ENCODE data around the gene MTAP.

Gene MTAP

GRCh38 chr9:21804791-21805190 lies 2.4 kb downstream of the MTAP start:
- no peak for DNase-seq (ENCODE audit: low spot score)

- no peak for DNase-seq (ENCODE audit: low spot score)
These were observed 4.2 kb downstream of the MTAP start for GRCh38 chr9:21806644-21807043.

DNA sequence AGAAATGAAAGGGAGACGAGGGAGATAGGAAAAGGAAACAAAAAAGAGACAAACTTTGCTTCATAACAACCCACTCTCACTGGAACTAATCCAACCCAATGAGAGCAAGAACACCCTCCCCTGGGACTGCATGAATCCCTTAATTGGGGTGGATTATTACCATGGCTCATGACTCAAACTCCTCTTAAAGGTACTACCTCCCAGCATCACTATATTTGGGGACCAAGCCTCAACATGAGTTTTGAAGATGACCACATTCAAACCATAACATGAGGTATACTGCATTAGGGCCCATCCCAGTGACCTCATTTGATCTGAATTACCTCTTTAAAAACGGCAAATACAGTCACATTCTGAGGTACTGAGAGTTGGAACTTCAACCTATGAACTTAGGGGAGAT lies 8.0 kb downstream of the MTAP start:
- DNase-seq (ENCODE audit: low spot score), result no peak

DNA sequence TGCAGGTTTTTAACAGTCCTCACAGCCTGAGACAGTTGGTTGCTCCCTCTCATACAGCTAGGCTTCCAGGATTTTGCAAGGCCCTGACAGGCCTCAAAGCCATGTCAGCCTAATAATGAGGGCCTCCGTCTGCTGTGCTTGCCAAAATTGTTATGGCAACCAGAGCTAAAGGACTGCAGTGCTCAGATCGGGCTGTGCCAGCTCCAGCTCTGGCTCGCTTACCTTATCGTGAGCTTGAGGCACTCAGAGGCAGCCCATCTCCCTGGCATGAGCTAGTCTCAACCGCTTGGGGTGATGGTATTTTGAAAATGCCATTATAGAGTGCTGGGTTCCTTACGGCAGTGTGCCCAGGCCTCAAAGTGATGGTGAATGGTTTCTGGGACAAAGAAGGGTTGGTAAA lies 8.4 kb downstream of the MTAP start:
- DNase-seq (ENCODE audit: low spot score), result no peak

- no peak for DNase-seq (ENCODE audit: low spot score)
These were observed 9.5 kb downstream of the MTAP start for GRCh38 chr9:21811914-21812313.

DNA sequence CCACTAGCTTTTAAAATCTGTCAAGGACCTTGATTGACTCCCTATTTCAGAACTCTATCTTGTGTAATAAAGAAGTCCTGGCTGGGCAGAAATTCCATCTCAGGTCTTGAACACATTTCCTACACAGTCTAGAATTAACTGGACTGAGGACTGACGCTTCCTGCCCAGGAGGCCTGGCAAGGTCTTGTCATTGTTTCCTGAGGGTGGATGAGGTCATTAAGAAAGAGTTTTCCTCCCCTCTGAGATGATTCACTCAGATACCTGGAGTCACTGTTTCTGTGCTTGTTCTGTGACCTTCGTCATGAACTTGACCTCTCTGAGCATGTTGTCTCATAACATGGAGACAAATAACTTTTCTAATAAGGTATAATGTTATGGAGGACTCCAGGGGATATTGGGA lies 10.0 kb downstream of the MTAP start:
- peak; percentile 43 for DNase-seq (ENCODE audit: low spot score)

DNA sequence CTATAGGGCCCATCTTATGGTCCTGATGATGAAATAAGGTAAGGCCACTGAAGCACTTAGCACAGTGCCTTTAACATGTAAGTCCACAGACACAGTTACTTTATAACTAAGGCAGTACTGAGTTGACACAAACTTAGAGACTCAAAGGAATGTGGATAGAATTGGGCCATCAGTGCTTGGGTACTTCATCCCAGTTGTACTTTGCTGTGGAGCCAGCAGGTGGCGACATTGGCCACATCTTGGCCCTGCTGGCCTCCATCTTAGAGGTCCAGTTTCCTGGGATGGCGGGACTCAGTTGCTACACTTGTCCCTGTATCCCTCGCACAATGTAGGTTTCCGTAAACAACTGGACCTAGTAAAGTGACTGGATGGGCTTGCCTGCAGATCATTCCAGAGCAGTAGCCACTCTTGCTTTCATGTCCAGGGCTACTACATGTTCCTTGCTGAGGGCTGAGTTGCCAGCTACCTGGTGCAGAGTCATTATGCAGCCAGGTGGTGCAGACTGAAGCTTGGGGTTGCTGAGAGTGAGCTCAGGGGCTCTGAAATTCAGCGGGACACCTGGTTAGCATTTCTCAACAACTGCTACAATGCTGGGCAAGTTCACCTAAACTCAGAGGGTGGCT lies 10.6 kb downstream of the MTAP start:
- peak; percentile 80 for DNase-seq (ENCODE audit: low spot score)

DNA sequence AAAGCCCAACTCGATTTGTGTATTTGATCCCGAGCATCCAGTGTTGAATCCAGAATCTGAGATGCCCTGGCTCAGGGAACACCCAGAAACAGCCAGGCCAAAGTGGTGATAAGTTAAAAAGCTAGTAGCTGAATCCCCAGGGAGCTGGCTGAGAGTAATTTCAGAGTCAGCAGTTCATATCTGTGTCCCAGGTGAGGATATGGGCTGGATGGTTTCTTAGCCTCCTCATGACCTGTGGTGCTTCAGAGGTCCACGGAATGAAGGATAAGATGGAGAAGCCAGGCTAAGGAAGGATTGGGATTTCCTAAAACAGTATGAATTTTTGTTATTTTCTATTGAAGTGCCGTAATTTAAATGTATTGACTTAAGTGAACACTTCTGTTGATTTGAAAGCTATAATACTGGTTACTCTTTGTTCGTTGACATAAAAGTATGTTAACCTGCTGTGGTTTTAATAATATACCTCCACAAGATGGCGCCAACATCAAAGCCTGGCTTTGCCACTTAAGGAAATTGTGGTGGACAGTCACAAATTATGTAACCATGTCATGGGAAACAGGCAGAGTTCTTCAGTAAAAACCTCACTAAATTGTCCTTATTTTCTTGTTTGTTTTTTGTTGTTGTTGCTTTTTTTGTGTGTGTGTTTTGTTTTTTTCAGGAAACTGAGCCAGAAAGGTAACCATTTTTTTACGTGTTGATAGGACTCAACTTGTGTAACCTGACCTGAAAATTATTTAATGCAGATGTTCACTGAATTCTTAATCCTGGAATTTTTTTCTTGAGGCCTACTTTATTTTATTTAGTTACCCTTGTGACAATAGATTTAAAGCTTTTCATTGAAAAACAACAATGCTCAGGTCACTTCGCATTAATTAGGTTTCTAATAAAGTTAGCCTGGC lies 11.4 kb downstream of the MTAP start:
- DNase-seq (ENCODE audit: low spot score), result peak; percentile 49

DNA sequence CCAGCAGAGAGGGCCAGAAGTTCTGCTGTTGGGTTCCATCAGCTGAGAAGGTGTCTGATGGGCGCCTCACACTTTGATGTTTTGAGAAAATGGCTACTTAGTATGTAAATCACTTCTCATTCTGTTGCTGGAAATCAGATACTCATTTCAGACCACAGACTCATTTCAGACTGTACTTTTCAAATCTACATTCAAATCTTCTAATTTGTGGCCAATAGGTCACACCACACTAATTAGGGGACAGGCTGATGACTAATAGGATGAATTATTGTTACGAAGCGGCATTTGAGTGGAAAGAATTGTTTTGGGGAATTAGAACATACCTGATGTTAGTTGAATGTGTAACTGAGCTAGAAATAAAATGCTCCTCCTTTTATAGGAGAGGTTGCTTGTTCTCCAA lies 13.2 kb downstream of the MTAP start:
- no peak for DNase-seq (ENCODE audit: low spot score)

- DNase-seq (ENCODE audit: low spot score), result peak; percentile 82
These were observed 14.7 kb downstream of the MTAP start for GRCh38 chr9:21817176-21817575.

GRCh38 chr9:21825637-21826036 lies 23.2 kb downstream of the MTAP start:
- no peak for DNase-seq (ENCODE audit: low spot score)

DNA sequence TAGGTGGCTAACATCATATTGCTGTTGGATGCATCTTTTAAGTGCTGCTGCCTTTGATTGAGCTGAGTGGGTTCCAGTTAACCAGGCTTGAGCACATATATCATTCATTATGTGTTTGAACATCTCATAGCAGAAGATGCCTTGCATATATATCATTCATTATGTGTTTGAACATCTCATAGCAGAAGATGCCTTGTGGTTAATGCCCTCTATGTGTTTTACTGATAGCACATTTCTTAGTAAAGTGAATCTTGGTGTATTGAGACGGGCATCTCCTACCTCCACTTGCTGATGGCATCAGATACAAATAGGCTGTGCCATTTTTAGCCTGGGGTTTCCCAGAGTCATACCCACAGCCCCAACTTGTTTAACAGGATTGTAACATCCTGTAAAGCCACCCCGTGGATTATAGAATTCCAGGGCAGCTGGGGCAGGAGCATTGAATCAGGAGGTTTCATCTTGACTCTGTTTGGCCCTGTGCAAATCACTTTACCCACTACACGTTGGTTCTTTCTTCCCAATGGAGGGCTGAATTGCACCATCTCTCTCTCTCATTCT lies 26.5 kb downstream of the MTAP start:
- DNase-seq (ENCODE audit: low spot score), result no peak

DNA sequence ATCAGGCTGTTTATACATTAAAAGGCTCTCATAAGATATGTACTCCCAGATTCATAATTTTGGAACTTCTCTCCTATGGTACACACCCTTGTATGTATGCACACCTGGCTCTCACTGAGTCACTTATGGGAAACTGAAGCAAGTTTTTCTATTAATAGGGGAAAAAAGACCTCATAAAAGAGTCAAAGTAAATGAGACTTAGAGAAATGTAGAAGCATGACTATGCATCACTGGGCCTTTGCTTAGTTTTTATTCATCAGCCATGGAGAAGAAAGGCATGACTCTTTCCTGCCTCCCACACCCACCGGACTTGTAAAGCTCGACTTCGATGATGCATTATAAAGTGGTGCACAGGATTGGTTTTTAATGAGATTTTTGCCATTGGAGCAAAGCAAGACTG lies 28.2 kb downstream of the MTAP start:
- no peak for DNase-seq (ENCODE audit: low spot score)

- peak; percentile 65 for DNase-seq (ENCODE audit: low spot score)
These were observed 29.5 kb downstream of the MTAP start for GRCh38 chr9:21831841-21832509.

DNA sequence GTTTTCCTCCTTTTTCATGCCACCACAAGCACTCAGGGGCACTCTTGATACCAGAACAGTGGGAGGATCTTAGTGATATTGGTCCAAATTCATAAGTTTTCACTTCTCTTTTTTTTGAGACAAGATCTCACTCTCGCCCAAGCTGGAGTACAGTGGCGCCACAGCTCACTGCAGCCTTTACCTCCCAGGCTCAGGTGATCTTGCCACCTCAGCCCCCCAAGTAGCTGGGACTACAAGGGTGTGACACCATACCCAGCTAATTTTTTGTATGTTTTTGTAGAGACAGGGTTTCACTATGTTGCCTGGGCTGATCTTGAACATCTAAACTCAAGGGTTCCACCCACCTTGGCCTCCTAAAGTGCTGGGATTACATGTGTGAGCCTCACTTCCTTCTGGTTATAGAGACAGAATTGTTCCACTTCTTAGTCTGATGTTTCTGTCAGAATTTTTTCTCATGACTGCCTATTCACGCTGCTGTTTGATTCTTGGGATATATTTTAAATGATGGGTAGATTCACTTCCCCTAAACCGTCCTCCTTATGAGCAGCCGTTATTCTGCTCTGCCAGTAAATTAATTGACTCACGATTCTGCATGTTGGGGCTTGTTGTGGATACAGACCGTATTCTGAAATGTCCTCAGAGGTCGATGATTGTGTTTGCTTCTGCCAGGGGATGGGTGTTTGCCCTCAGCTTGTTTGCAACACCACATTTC lies 30.8 kb downstream of the MTAP start:
- no peak for DNase-seq (ENCODE audit: low spot score)

- no peak for DNase-seq (ENCODE audit: low spot score)
These were observed 32.7 kb downstream of the MTAP start for GRCh38 chr9:21835121-21835520.

GRCh38 chr9:21836437-21837161 lies 34.2 kb downstream of the MTAP start:
- DNase-seq (ENCODE audit: low spot score), result peak; percentile 87

GRCh38 chr9:21837501-21837900 lies 35.1 kb downstream of the MTAP start:
- no peak for DNase-seq (ENCODE audit: low spot score)

DNA sequence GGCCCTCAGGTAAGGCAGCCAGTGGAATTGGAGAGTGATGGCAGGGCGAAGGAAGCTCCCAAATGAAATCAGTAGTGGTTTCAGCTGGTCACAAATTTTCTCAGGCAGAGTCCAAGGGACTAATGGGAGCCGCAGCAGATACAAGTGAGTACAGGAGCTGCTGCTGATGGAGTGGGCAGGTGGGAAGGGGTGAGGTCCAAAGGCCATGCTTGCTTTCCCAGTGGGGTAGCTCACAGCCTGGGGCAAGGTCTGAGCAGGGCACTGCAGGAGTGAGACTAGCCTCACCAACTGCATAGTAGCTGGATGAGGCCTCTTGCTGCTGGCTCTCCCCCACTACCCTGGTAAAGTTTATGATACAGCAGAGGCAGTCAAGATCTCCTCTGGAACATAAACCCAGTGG lies 38.2 kb downstream of the MTAP start:
- DNase-seq (ENCODE audit: low spot score), result no peak

GRCh38 chr9:21841133-21841532 lies 38.7 kb downstream of the MTAP start:
- no peak for DNase-seq (ENCODE audit: low spot score)

DNA sequence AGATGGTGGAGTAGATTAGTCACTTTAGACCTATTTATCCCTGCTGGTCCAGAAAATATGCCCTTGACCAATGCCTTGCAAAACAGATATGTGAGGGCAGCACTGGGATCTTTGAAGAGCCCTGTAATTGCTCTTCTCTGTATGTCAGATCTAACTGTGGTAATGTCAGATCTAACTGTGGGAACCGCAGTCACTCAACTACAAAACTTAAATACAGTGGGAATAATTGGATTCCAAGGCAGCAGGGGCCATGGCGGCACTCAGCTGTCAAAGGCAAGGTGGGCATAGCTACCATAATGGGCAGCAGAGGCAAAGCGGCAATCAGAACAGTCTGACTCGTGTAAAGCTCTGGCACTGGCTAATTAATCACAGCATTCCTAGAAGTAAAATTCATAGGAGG lies 46.2 kb downstream of the MTAP start:
- no peak for DNase-seq (ENCODE audit: low spot score)
